B cell (primary cell): ENCODE results near the gene CASKIN1. TPM values are rescaled to one million over a fixed set of nuclear protein-coding genes. Genes with fewer than 3 reads are reported as not detected.
A peak's percentile ranks its signal among the peaks of the same experiment; 100 is the strongest.

Experiments used
- ATAC-seq: fragments of 200-7000 bp; cut with Tn5 transposase; one replicate; pipeline ENCODE4 v1.10.0; 2021; ENCODE audit warnings: low read depth, mild to moderate bottlenecking, moderate number of reproducible peaks, moderate library complexity
- CTCF ChIA-PET: fragments of 350-600 bp; sonication (Branson Sonifier 250); formaldehyde crosslinking; loops from one replicate; lab custom pipeline; 2021; ENCODE audit warnings: antibody characterized with exemption, inconsistent platforms; lab: Charles Lee
- POLR2A ChIA-PET: fragments of 350-600 bp; sonication (Branson Sonifier 250); formaldehyde crosslinking; loops from one replicate; lab custom pipeline; 2021; ENCODE audit warnings: antibody characterized with exemption; lab: Charles Lee
- DNase-seq: peaks from one replicate; pipeline ENCODE4 v3.0.0; 2013
- H2AFZ ChIP-seq: 2 replicates; pipeline ENCODE4 v1.6.1; 2012; ENCODE audit warnings: mild to moderate bottlenecking, low read depth, low read length; ENCODE audit not compliant: insufficient read depth, poor library complexity, severe bottlenecking
- H3K27ac ChIP-seq, 2 donors: 1 replicate in 1 of 2; 2 replicates in 1 of 2; pipeline ENCODE4 v1.5.1; 2012 to 2013; ENCODE audit warnings: low read length in 2 of 2, mild to moderate bottlenecking in 2 of 2, moderate library complexity in 1 of 2
- H3K27me3 ChIP-seq, 4 experiments: fragments of 200-600 bp in 1 of 4; sonication (generic) in 1 of 4; replicated peaks in 1 of 4; 1 replicate in 2 of 4; 2 replicates in 2 of 4; pipeline versions ENCODE4 v1.6.1 to v1.7.0; 2013 to 2016; ENCODE audit warnings: low read length in 3 of 4, mild to moderate bottlenecking in 2 of 4, mixed read lengths in 1 of 4, moderate library complexity in 1 of 4; ENCODE audit not compliant: insufficient read depth in 4 of 4, control insufficient read depth in 3 of 4; ENCODE audit errors: control extremely low read depth in 1 of 4
- H3K36me3 ChIP-seq, 2 experiments: replicated peaks in 1 of 2; 1 replicate in 1 of 2; 2 replicates in 1 of 2; pipeline versions ENCODE4 v1.6.1 to v1.7.1; 2013; ENCODE audit warnings: low read length in 1 of 2; ENCODE audit not compliant: insufficient read depth in 2 of 2, control insufficient read depth in 1 of 2; ENCODE audit errors: control extremely low read depth in 1 of 2, extremely low read depth in 1 of 2
- H3K4me1 ChIP-seq, 2 donors: fragments of 200-600 bp in 1 of 2; sonication (generic) in 1 of 2; 1 replicate in 1 of 2; 2 replicates in 1 of 2; pipeline versions ENCODE4 v1.5.1 to v1.6.1; 2013 to 2017; ENCODE audit warnings: low read length in 2 of 2; ENCODE audit not compliant: control insufficient read depth in 2 of 2, insufficient read depth in 2 of 2
- H3K4me2 ChIP-seq: replicated peaks from 2 replicates; pipeline ENCODE3; 2012; ENCODE audit warnings: mild to moderate bottlenecking, low read depth, low read length; ENCODE audit not compliant: poor library complexity, severe bottlenecking
- H3K4me3 ChIP-seq, 5 experiments: fragments of 200-600 bp in 1 of 5; sonication (generic) in 1 of 5; 1 replicate in 3 of 5; 2 replicates in 2 of 5; pipeline versions ENCODE4 v1.5.1 to v1.7.0; 2011 to 2016; ENCODE audit warnings: low read length in 4 of 5, mild to moderate bottlenecking in 4 of 5, low read depth in 2 of 5, control low read depth in 1 of 5, moderate library complexity in 1 of 5; ENCODE audit not compliant: insufficient read depth in 1 of 5; ENCODE audit errors: control extremely low read depth in 1 of 5, extremely low read depth in 1 of 5
- H3K79me2 ChIP-seq: fragments of 200-600 bp; sonication (generic); one replicate; pipeline ENCODE4 v1.6.0; 2016; ENCODE audit warnings: low read length; ENCODE audit not compliant: control insufficient read depth, insufficient read depth
- H3K9ac ChIP-seq: fragments of 200-600 bp; sonication (generic); 2 replicates; pipeline ENCODE4 v1.6.1; 2017; ENCODE audit warnings: mild to moderate bottlenecking, low read length, moderate library complexity
- H3K9me3 ChIP-seq, 3 donors: one replicate each; pipeline versions ENCODE4 v1.6.1 to v1.7.1; 2013; ENCODE audit warnings: low read length in 2 of 3; ENCODE audit not compliant: control insufficient read depth in 2 of 3, insufficient read depth in 1 of 3; ENCODE audit errors: control extremely low read depth in 1 of 3
- H4K20me1 ChIP-seq: 2 replicates; pipeline ENCODE4 v1.6.0; 2012; ENCODE audit warnings: mild to moderate bottlenecking, low read length; ENCODE audit not compliant: insufficient read depth, control insufficient read depth, poor library complexity, severe bottlenecking
- H3K27ac Mint-ChIP-seq: one replicate; pipeline ENCODE4 v1.8.0; 2021; ENCODE audit warnings: mixed read lengths
- H3K27me3 Mint-ChIP-seq: one replicate; pipeline ENCODE4 v1.8.0; 2021; ENCODE audit warnings: mixed read lengths
- H3K4me1 Mint-ChIP-seq: one replicate; pipeline ENCODE4 v1.8.0; 2021; ENCODE audit warnings: mixed read lengths
- H3K4me3 Mint-ChIP-seq: one replicate; pipeline ENCODE4 v1.8.0; 2021; ENCODE audit warnings: mixed read lengths
- H3K9me3 Mint-ChIP-seq: one replicate; pipeline ENCODE4 v1.8.0; 2022; ENCODE audit warnings: mixed read lengths; ENCODE audit not compliant: insufficient read depth
- CTCF ChIP-seq: fragments of 200-600 bp; IDR thresholded peaks from one replicate; pipeline ENCODE4 v1.8.0; 2022; ENCODE audit warnings: antibody characterized with exemption, mild to moderate bottlenecking
- EZH2 ChIP-seq: IDR thresholded peaks from 2 replicates; pipeline ENCODE4 v1.6.1; 2012; ENCODE audit warnings: borderline replicate concordance, low read depth, mild to moderate bottlenecking, moderate library complexity, low read length; ENCODE audit not compliant: insufficient read depth, poor library complexity, severe bottlenecking
- WGBS: methylation state at CpG from one replicate; pipeline ENCODE4 v1.1.5; 2013; ENCODE audit warnings: missing lambda C conversion rate; ENCODE audit not compliant: insufficient coverage; 5-methylcytosine and 5-hydroxymethylcytosine counted together
- intact Hi-C: fragments of 100-400 bp; cut with micrococcal nuclease; formaldehyde crosslinking; loops from one replicate; pipeline ENCODE4 v1.10.0; 2022
- polyA plus RNA-seq: library from polyadenylated mRNA; depleted of rRNA; stranded (reverse); fragments of >200 nt; gene quantifications from 2 replicates; pipeline ENCODE4 v1.2.3, GENCODE V29; 2012
- total RNA-seq, 2 donors: library from RNA; stranded (reverse); fragments of 120-200 nt in 1 of 2; gene quantifications; 1 replicate in 1 of 2; 2 replicates in 1 of 2; pipeline versions ENCODE4 v1.2.3 to v1.2.4, GENCODE V29; 2013 to 2022

Gene CASKIN1
- total and polyA plus RNA-seq, 2 donors (not counting 1 experiment from before 2014, with no cell fraction given): 0.01 TPM; not detected in 1

- H3K4me2 ChIP-seq: peak within 1 kb of the TSS; percentile 37
- intact Hi-C loops: no loop called here
- ATAC-seq (no peak), DNase-seq (no peak)
- H3K36me3 ChIP-seq: peaks cover 0 to 37% of the 10 kb centered on the region in 2 experiments
- no peak within 1 kb of the TSS for H3K9ac ChIP-seq
- no peaks in the 10 kb centered on the region for H3K79me2 ChIP-seq
- H3K27me3 ChIP-seq: peaks cover 0 to 27% (median 11%) of the 10 kb centered on the region in 4 experiments
- ChIA-PET POLR2A (interaction anchor here (0.6 to 1.4 kb wide), 2 partner anchors 15 to 18 kb away, joined by 4 to 6 read pairs; partner anchors contain the start of gene ECI1), CTCF (no interaction called here)
- Mint-ChIP-seq H3K4me3 (no peak within 1 kb of the TSS), H3K4me1 (peaks cover 1% of the 10 kb centered on the region), H3K27ac (no peak within 1 kb of the TSS), H3K9me3 (no peaks in the 10 kb centered on the region), H3K27me3 (peaks cover 3% of the 10 kb centered on the region)
- H2AFZ ChIP-seq: no peak within 1 kb of the TSS
- H4K20me1 ChIP-seq: peaks cover 14% of the 10 kb centered on the region
- H3K4me3 ChIP-seq: no peak within 1 kb of the TSS
- H3K9me3 ChIP-seq: peaks cover 0 to 5% (median 0%) of the 10 kb centered on the region in 3 donors
- 24% methylated on average over 64 of the region's 64 CpGs for WGBS
- peaks cover 12 to 15% of the 10 kb centered on the region in 2 donors for H3K4me1 ChIP-seq
- TF ChIP-seq EZH2 (no peak), CTCF (no peak)
- H3K27ac ChIP-seq: no peak within 1 kb of the TSS
Measured at GRCh38 chr16:2236337-2237101, 40.1 kb upstream of the CASKIN1 start, which contains the start of gene DNASE1L2. Gene DNASE1L2 (plus strand): TSS chr16:2236444. CDS start chr16:2236817, 373 bp downstream.
